GM12874 (cell line): ENCODE results near the gene FGFBP1.

Experiments
- TF ChIP-seq, protein P1 (sequence below): IDR thresholded peaks from 2 replicates; pipeline ENCODE4 v1.5.1; 2011; ENCODE audit warnings: low read depth, mild to moderate bottlenecking, control low read depth, low read length, moderate library complexity; ENCODE audit not compliant: insufficient read depth

FGFBP1 gene

DNA sequence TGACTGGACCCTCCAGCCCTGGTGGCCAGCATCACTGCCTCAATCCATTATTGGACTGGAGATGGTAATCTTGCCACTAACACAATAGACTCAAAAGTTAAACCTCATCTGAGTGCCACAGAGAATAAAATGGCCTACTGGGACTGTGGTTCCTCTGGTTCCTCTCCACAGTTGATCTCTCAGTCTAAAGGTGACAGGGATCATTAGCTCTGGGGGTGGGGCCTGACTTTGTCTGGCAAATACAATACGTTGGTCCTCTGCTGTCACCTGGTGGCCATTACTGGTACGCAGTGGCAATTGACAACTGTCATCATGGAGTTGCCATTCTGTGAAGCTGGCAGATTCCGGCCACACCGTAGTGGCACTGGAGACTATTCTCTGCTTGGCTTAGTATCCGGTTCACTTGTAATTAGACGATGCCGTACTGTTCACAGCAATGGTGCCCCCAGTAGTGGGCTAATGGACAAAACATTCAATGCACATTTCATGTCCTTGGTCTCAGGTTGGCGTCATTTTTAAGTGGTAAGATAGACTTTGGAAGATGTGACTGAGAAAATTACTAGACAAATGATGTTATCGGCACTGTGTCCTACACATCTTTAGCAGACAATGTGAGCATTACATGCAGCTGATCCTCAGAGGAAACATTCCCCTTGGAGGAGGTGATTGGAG lies 17.8 kb upstream of the FGFBP1 start:
- TF ChIP-seq, protein P1, sequence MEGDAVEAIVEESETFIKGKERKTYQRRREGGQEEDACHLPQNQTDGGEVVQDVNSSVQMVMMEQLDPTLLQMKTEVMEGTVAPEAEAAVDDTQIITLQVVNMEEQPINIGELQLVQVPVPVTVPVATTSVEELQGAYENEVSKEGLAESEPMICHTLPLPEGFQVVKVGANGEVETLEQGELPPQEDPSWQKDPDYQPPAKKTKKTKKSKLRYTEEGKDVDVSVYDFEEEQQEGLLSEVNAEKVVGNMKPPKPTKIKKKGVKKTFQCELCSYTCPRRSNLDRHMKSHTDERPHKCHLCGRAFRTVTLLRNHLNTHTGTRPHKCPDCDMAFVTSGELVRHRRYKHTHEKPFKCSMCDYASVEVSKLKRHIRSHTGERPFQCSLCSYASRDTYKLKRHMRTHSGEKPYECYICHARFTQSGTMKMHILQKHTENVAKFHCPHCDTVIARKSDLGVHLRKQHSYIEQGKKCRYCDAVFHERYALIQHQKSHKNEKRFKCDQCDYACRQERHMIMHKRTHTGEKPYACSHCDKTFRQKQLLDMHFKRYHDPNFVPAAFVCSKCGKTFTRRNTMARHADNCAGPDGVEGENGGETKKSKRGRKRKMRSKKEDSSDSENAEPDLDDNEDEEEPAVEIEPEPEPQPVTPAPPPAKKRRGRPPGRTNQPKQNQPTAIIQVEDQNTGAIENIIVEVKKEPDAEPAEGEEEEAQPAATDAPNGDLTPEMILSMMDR: peak; percentile 87

DNA sequence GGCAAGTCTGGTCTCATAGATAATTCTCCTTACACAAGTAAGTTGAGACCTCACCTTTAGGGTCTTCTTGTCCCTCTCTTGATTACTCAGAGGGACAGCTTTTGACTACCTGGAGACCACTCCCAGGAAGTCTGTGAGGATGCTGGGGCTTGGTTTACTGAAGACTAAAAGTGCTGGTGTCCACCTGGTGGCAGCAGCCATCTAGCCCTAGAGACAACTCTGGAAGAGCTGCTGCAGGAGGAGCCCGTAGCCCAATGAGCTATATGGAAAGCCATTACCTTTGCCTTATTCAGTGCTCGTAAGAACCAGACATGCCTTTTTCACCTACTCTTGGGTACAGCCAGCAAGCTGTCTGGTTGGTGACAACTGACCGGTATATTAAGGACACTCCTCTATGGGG lies 17.1 kb upstream of the FGFBP1 start:
- TF ChIP-seq, protein P1: no peak

GRCh38 chr4:15953625-15954024 lies 15.1 kb upstream of the FGFBP1 start:
- TF ChIP-seq, protein P1: no peak

- TF ChIP-seq, protein P1: no peak
These were observed 13.2 kb upstream of the FGFBP1 start for GRCh38 chr4:15951781-15952180.

- TF ChIP-seq, protein P1: no peak
These were observed 10.3 kb upstream of the FGFBP1 start for GRCh38 chr4:15948826-15949225.

- TF ChIP-seq, protein P1: no peak
These were observed 9.1 kb upstream of the FGFBP1 start for GRCh38 chr4:15947684-15948083.

DNA sequence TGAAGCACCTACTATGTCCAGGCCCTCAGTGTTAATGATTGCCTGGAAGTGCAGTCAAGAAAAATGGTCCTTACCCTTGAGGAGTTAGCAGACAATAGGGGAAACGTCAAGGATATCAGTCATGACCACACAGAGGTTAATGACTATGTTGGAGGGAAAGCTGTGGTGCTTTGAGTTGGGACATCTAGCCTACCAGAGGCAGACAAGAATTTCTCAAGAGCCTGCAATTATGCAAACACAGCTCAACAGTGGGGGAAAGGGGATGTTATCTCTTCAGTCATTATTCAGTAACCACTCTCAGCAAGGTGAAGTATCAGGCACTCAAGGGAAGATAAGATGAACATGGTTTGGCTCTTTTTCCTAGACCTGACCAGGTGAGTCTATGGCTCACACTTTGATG lies 7.0 kb upstream of the FGFBP1 start:
- TF ChIP-seq, protein P1: no peak
